ENCODE results near the gene TCF12.

The TCF12 gene

DNA sequence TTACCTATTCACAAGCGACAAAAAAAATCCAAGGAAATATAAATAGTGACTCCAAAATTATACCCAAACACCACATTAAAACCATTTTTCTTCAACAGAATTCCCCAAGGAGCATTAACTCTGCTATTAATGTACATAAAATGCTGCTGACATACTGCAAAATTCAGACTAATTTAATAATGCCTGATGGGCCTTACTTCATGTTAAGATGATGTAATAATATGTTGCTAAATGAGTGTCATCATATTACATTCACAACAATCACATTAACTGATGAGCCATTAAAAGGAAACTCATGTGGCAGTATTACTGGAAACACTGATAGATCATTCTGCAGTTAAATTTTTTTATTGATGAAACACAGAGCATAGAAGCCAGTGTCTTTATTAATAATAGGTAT, 253.0 kb downstream of the TCF12 start:
- no peak for DNase-seq (ENCODE audit: low spot score)

DNA sequence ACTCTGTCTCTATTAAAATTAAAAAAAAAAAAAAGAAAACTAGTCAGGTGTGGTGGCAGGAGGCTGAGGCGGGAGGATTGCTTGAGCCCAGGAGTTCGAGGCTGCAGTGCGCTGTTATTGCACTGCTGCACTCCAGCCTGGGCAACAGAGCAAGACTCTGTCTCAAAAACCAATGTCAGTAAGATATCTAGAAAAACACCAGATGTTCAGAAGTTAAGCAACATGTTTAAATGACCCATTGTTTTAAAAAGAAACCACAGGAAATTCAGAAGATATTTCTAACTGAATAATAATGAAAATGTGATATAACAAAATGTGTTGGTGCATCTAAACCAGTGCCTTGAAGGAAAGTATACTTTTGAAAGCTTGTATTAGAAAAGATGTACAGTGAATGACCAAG, 254.5 kb downstream of the TCF12 start:
- DNase-seq (ENCODE audit: low spot score), result peak; percentile 32

DNA sequence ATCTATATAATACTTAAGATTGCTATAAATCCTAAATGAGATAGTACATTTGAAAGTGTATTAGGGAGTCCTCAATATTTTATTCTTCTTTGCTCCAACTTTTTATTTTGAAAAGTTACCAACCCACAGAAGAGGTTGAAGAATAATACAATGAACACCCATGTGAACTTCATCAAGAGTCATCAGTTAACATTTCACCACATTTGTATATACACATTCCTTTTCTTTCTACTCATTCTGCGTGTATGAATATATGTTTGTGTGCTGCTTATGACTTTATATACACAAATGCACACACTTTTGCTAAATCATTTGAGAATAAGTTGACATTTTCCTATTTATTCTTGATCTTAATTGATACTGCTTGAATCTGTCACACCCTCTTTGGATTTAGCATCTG, 264.6 kb downstream of the TCF12 start:
- DNase-seq (ENCODE audit: low spot score), result no peak

DNA sequence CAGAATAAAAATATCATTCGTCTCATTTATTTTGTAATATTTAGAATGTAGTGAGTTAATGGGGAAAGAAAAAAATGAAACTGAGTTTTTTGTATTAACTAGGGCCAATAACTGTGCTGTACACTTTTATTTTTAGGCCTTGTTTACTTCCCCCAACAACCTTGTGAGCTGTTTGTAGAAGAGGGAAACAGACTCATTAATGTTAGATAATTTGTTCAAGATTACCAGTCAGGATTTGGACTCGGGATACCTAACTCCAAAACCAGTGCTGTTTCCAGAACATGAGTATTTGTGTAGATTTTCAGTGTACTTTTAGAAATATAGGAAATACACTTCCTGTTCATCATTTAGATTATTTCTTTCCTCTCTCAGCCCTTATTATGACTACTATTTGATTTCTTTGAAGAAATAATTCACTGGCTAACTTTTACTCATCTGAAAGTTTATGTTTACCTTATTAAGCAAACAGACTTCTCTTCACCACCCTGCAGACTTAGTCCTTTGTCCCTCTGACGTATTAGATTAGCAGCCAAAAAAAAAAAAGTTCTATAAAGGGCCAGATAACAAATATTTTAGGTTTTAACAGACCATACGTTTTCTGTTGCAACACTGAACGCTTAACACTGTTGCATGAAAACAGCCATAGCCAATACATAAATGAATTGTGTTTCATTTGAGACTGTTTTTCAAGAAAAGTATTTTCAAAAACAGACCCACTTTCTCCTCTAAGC, 265.3 kb downstream of the TCF12 start:
- no peak for DNase-seq (ENCODE audit: low spot score)

DNA sequence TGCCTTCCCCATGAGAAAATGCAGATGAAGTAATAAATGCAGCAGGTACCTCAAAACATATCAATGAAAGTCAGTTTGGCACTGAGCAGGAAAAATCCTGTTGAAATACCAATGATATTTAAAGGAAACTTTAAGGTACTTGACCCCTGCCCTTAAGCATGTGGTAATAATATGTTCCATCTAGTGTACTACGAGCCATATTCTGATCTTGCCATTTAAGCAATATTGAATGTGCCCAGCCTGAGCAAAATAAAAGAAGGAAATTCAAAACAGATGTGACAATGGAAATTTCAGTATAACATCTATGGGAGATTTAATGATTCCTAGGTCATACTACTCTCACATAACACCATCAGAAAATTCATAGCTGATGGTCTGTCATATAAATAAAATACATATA, 266.1 kb downstream of the TCF12 start:
- DNase-seq (ENCODE audit: low spot score), result no peak

DNA sequence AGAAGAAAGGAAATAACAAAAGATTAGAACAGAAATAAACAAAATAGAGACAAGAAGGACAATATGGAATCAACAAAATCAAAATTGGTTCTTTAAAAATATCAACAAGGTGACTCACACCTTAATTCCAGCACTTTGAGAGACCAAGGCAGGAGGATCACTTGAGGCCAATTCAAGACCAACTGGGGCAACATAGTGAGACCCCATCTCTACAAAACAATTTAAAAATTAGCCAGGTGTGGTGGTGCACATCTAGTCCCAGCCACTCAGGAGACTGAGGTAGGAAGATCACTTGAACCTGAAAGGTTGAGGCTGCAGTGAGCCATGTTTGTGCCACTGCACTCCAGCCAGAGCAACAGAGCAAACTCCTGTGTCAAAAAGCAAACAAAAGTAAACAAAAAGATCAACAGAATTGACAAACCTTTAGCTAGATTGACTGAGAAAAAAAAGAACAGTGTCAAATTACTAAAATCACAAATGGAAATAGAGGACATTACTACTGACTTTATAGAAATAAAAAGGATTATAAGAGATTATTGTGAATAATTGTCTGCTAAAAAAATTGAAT, 267.1 kb downstream of the TCF12 start:
- no peak for DNase-seq (ENCODE audit: low spot score)

DNA sequence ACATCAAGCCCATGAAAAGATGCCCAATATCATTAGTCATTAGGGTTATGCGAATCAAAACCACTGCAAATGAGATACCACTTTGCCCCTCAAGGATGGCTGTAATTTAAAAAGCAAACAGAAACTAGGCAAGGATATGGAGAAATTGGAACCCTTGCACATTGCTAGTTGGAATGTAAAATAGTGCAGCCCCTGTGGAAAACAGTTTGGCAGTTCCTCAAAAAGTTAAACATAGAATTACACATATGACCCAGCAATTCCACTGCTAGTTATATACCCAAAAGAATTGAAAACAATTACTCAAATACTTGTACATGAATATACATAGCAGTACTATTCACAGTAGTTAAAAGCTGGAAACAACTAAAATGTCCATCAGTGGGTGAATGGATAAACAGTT, 271.0 kb downstream of the TCF12 start:
- no peak for DNase-seq (ENCODE audit: low spot score)

DNA sequence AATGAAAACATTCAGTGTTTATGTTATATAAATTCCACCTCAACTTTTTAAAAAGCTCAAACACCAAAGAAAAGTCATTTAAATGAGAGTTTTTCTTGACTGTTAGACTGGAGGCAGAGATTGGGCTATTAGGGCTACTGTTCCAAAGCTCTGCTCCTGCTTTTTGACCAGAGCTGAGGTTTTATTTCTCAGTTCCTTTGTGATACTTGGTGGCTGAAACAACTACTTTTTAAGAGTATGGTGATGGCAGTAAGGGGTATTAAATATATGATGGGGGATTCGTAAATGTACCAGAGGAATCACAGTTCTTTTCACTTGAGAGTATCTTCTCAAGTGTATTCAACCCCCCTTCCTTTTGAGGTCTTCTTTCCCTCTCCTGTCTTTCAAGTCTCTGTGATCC, 271.8 kb downstream of the TCF12 start:
- no peak for DNase-seq (ENCODE audit: low spot score)

DNA sequence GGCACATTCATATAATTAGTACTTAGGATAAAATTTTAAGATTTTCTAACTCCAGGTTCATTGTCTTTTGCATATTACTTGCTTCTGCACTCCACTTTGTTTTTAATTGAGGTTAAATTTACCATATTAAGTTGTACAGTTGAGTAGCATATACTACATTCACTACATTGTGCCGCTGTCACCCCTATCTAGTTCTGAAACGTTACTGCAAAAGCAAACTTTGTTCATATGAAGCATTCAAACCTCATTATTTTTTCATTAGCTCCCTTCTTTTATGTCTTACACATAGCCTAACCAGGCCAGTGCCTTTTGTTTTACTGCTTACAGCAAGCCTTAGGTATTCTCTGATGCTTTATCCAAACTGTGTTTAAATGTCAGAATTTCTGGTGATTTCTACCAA, 274.7 kb downstream of the TCF12 start:
- no peak for DNase-seq (ENCODE audit: low spot score)

DNA sequence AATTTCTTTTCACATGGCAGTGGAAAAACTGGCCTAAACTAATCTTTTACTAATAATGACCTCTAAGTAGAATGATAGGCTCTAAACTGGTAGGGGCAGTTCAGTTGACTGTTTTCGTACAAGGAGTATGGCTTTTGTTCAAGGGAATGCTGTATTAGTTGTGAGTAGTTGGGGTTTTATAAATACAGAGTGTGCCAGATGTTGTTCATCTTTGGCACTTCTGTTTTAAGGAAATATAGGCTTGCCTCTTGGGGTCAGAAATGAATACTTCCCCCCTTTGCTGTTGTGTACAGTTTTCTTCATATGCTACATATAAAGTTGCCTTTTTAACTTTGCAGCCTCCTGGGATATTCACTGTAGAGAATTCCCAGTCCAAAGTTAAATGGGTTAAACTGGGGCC, 276.9 kb downstream of the TCF12 start:
- DNase-seq (ENCODE audit: low spot score), result no peak

DNA sequence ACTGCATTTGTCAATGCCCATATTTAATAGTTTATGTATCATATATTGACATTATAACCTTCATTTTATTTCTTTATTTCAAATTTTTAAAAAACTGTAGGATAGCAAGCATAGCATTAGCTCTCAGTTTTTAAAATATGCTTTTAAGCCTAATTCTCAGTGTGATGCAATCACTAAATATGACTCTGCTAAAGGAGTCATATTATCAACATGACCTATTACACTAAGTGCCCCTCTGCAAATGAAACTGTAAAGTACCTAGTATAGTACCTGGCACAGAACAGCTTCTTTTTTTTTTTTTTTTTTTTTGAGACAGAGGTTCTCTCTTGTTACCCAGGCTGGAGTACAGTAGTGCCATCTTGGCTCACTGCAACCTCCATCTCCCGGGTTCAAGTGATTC, 278.4 kb downstream of the TCF12 start:
- DNase-seq (ENCODE audit: low spot score), result peak; percentile 12

DNA sequence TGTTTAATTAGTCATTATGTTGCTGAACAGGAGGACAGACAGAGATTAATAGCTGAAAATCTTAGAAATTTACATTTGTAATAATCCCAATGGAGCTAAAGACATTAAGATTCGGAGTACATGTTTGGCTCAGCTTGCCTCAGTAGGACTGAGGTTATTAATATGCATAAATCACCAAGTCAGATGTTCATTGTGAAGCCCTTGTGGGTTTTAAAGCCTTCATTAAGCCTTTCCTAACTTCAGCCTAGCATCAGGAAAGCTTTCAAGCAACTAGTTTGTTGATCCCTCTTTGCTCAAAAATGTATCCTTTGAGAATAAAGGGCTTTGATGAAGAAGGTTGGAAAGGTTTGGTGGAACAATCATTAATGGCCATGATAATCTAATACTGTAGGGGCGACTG, 279.7 kb downstream of the TCF12 start:
- DNase-seq (ENCODE audit: low spot score), result no peak

DNA sequence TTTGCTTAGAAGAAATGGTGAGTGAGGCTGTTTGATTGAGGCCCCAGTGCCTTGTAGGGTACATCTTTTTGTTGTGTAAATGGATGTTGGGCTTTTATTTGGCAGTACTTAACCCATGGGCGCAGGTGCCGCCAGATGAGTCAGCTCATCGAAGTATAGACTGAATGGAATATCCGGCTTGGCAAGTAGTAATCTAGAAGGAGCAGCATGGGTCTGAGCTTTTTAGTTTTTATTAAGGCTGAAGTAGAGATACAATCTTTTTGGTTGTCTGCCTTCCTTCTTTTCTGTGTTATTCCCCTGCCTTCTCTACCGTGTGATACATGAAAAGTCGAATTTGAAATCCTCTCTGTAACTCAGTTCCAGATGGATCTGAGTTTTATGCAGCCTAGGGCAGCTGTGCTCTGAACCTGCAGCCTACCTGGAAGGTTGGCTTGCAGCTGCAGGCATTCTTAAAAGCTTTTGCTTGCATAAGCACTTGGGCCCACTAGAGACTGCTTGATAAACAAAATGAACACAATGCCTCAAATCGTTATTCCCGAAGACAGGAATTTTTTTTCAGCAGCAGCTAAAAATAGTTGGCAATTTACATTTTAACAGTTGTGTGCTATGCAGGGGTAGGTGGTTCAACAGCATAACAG, 280.3 kb downstream of the TCF12 start:
- DNase-seq (ENCODE audit: low spot score), result no peak

DNA sequence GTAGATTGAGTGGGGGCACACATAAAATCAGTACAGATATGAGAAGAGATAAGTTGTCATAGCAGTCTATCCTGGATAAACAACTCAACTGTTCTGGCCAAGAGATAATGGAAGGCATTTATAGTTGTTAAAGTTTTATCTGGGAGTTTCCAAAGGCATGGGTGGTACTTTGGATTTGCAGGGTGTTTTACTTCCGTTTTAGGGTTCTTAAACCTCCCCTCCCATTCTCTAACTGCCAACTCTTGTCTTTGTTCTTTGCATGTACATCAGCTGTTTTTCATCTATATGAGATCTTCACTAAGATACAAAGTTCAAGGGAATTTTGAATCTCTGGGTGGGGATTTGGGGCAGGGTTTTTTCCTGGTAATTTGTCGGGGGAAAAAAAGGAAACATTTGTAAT, 283.1 kb downstream of the TCF12 start:
- DNase-seq (ENCODE audit: low spot score), result no peak

DNA sequence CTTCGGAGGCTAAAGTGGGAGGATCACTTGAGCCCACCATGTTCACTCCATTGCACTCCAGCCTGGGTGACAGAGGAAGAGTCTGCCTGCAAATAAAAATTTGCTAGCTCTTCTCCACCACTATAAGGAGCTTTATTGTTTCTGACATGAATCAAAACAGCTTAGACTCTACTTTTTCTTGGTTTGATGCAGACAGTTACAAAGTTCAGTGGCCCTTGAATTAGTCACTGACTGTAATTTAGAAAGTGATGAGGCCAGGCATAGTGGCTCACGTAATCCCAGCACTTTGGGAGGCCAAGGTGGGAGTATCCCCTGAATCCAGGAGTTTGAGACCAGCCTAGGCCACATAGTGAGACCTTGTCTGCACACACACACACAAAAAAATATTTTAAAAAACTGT, 285.5 kb downstream of the TCF12 start:
- DNase-seq (ENCODE audit: low spot score), result no peak

DNA sequence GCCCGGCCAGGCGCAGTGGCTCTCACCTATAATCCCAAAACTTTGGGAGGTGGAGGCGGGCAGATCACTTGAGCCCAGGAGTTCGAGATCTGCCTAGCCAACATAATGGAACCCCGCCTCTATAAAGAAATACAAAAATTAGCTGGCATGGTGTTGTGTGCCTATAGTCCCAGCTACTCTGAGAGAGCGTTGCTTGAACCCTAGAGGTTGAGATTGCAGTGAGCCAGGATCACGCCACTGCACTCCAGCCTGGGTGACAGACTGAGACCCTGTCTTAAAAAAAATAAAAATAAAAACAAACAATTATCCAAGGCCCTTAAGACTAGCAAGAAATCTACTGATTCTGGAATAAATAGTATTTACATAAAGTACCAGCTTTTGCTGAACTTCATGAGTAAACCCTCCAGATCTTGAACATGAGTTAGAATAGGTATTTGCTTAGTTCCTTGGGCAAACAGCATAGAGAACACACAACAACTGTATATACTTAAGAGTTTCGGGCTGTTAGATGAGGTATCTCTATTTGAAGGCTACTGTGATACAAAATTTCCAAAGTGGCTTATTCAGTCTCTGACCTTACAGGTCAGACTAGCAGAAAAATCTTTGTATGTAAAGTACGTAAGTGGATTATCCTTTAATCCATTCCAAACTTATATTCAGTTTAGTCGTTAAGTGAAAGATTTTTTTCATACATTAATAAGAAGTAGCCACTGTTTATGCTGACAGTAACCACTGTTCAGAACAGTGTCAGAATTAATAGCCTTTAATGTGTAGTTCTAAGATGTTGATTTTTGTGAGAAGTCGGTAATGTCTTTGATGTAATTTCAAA, 286.8 kb downstream of the TCF12 start:
- no peak for DNase-seq (ENCODE audit: low spot score)

DNA sequence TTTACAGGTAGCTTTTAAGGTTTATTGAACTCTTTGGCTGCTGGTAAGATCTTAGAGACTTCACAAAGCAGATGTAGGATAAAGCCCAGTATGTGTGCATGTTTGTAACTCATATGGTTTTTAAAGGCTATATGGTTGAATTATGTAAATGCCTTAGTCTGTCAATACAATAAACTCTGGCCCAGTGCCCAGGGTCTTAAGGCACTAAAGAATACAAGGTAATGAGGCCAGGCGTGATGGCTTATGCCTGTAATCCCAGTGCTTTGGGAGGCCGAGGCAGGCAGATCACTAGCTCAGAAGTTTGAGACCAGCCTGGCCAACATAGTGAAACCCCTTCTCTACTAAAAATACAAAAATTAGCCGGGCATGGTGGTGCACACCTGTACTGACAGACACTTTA, 287.6 kb downstream of the TCF12 start:
- DNase-seq (ENCODE audit: low spot score), result no peak

DNA sequence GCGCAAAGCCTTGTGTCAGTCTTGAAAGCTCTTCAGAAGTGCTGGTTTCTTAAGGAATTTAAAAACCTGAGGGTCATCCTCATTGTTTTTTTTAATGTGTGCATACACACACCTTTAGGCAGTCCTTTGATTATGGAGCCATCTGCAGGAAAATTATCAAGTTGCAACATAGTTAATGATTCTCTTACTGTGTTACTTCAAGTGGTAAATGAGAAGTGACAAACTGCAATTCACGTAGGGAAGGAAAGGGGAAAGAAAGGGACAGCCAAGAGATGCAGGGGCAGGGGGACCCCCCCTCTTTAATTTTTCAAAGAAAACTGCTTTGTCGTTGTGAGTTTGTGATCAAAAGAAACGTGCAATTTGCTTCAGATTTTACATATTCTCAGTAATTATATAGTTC, 295.4 kb downstream of the TCF12 start:
- DNase-seq (ENCODE audit: low spot score), result peak; percentile 27

DNA sequence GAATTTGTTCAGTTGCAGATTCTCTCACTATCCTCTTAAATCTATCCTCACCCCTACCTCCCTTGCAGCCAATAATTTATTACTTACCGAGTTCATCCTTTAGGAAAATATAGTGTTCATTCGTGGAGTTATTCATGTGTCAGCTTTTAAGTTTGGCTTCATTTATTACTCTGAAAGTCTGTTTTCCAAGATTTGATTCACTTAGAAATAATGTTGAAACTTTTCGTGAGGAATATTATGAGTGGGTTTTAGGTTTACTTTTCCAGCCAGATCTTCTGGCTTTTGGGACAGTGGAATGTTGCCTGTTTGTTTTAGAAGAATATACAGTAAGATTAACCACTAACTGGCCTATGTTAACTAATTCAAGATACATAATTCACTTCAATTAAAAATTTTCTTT, 296.9 kb downstream of the TCF12 start:
- DNase-seq (ENCODE audit: low spot score), result peak; percentile 5

DNA sequence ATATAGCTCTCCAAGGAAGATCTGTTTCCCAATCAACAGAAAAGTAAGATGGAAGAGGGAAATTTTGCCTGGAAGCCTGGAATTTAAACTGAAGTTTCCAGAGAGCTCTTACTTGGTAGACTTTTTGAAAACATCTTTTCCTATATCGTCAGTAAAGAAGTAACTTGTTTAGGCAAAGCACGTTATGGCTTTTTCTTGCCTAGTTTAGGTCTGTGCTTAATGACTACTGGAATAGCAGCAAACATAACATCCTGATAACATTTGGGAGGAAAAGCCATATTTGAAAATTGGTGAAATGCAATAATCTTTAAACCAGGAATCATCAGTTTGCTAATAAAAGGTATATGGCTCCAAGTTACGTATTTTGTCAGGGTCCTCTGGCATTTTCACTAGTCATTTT, 297.4 kb downstream of the TCF12 start:
- DNase-seq (ENCODE audit: low spot score), result no peak

DNA sequence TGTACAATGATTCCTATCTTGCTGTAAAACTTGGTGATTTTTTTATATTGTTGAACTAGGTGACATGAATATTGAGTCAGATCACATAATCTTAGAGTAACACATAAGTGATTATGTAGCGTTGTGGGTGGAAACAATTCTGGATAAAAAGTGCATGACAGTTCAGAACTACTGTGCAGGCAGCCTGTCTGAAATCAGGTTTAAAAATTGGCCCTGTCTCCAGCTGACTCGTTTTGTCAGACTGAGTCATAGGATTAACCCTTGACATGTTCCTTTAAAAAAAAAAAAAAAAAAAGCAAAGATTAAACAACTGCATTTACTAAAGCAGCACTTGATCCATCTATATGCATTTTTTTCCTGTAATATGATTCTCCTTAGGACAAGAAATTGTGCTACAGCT, 297.8 kb downstream of the TCF12 start:
- DNase-seq (ENCODE audit: low spot score), result peak; percentile 18

DNA sequence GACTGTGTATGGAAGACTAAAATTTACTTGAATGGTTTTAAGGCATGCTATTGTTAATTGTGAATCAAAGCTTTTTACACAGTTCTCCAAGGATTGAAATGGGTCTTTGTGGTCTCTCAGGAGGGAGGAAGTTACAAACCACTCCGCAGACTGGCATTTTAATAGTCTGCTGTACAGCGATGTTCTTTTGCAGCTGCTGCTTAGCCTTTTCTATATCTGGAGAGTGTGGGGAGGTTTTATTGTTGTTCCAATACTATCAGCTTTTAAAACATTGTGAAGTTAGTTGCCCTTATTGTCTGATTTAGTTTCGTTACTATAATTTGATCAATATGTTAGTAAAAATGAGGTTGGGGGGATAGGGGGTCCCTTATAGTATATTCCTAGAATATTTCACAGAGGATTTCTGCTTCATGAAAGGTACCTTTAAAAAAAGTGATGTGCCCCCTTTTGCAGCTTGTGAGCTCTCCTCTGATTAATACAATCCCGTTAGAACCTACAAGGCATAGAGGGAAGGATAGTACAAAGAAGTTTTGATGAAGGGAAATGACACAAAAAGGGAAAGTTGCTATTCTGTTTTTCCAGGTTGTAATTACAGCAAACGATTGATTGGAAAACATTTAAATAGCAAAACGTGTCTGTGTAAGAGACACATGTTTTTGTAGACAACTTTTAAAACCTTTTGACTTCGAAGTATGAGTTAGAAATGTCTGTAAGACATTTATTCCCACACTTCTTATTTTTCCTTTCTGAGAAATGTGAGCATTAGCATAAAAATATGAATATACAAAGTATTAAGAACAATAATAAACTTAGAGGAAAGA, 299.5 kb downstream of the TCF12 start:
- DNase-seq (ENCODE audit: low spot score), result no peak
